GM21717 (cell line): Measurements from ENCODE around the gene CH25H.

ENCODE experiments used
- ATAC-seq: cut with Tn5 transposase; IDR thresholded peaks from one replicate; pipeline ENCODE4 v1.9.1; 2021; ENCODE audit warnings: mild to moderate bottlenecking, moderate library complexity; ENCODE audit not compliant: unreplicated experiment

Gene CH25H

DNA sequence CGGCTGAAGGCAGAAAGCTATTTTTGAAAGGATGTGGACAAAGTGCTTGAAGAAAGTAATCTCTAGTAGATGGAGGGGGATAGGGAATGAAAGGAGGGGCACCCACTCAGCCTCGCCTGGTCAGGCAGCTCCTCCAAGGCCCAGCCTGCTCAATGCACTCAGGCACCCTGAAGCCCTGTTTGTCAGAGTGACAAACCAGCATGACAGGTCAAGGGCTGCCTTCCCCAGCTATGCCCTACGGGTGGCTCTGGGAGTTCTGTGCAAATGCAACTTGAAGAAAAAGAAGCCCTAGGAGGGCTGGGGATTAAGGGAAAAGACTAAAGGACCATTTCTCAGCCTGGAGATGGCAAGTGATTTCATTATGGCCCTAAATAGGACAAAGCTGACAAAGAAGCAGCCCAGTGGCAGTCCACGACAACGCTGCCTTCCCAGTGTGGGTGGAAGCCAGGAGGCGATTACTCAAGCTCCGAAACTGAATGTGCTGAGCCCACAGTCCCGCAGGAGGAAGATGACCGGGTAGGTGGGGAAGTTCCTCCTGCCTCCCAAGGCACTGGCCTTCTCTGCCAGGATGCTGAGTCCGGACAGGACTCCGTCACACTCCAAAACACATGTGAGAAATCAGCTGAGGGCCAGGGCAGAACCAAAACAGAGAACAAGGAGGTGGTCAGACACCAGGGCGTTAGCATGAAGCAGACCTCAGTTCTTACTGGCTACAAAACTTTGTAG lies 28.1 kb upstream of the CH25H start:
- no peak for ATAC-seq

DNA sequence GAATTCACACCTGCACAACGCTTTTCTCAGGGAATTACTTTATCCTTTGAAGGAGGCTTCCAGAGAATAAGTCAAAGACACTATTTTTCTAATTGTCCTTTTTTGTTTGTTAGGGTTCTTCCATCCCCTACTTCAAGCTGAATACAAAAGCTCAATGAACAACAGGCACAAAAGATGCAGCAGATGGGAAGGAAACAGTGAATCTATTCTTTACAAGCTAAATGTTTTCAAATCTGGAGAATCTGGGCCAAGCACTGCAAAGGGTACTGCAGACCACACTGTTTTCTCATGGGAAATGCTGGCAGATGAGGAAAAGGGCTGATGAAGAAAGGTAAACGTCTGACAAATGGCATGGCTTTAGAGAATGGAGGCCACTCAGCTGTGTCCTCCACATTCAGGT lies 25.9 kb upstream of the CH25H start:
- no peak for ATAC-seq

GRCh38 chr10:89228962-89229361 lies 21.8 kb upstream of the CH25H start:
- ATAC-seq = no peak

GRCh38 chr10:89228146-89228545 lies 21.0 kb upstream of the CH25H start:
- ATAC-seq = no peak

- no peak for ATAC-seq
These were observed 19.8 kb upstream of the CH25H start for GRCh38 chr10:89226891-89227290.

GRCh38 chr10:89224739-89225443 lies 17.8 kb upstream of the CH25H start:
- no peak for ATAC-seq

DNA sequence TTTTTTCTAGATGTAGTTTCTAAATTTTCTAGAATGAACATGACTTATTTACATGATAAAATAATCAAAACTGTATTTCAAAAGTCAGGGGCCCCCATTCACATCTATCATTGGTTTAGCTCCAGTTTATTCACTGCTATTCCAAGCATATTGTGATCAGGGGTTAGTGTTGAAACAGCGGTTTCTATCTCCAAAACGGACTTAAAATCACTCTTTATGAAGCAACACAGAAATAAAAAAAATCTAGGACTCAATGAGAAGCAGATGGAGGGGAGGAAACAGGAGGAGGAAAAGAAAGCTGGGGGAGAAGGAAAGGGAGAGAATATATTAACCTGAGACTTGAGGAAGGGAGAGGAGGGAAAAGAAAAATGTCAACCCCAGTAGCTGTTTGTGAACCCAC lies 14.8 kb upstream of the CH25H start:
- ATAC-seq = no peak

GRCh38 chr10:89219513-89220218 lies 12.5 kb upstream of the CH25H start:
- ATAC-seq = no peak

- ATAC-seq = no peak
These were observed 10.2 kb upstream of the CH25H start for GRCh38 chr10:89217057-89217990.

DNA sequence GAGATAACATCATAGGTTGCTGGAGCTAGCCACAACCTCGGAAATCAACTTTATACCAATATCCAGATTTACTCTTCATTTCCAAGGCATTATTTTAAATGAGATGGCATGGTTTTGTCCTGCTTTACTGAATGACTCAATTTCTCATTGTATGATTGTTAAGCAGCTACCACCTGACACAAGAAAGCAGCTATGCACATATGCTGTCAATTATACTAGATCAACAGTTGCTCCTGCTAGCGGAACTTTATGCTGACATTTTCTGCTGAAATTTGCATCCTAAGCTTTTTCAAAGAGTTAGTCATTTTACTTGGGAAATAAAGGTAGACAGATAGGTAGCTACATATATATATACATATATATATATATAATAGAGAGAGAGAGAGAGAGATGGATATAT lies 8.9 kb upstream of the CH25H start:
- no peak for ATAC-seq

GRCh38 chr10:89215511-89215910 lies 8.4 kb upstream of the CH25H start:
- no peak for ATAC-seq

DNA sequence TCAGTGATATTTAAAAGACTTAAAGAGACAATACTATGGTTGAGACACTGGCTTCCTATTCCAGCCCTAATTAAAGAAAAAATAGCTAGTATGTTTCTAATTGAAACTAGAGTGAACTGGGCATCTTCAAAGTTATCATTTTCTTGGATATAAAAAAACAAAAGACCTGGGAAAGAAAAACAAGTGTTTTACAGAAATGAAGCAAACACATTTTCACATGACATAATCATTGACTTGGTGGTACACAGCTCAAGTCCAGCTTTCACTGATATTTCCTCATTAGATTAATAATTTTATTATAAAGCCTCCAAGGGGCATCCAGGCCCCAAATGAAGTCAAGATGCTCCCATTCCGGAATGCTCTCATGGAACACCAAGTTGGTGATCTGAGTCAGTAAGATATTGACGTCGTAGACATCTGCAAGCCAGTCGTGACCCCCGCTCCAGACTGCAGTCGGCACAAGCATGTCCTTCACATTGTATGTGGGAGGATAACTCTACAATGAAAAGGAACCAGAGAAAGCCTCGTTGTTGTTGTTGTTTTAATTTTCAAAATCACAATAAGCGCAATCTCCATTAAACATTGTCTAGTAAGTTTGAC lies 7.5 kb upstream of the CH25H start:
- no peak for ATAC-seq

DNA sequence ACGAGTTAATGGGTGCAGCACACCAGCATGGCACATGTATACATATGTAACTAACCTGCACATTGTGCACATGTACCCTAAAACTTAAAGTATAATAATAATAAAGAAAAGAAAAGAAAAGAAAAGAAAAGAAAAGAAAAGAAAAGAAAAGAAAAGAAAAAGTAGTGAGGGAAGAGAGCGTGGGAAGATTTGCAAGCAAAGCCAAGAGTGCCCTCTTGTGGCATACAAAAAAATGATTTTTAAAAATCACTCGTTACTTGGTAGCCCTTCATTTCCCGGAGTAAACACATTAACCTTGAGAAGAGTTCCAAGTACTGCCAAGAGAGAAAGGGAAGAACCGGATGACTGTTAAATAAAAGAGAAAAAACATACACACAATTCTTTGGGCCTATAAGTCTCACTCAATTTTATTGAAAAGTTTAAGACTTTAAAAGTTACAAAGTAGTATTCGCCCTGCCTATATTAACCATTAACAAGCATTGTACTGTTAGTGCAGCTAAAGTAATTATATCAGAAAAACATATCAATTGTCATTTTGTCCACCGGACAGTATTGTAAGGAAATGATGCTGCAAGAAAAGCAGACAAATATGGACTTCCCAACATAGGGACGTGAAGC lies 6.2 kb upstream of the CH25H start:
- ATAC-seq = no peak

DNA sequence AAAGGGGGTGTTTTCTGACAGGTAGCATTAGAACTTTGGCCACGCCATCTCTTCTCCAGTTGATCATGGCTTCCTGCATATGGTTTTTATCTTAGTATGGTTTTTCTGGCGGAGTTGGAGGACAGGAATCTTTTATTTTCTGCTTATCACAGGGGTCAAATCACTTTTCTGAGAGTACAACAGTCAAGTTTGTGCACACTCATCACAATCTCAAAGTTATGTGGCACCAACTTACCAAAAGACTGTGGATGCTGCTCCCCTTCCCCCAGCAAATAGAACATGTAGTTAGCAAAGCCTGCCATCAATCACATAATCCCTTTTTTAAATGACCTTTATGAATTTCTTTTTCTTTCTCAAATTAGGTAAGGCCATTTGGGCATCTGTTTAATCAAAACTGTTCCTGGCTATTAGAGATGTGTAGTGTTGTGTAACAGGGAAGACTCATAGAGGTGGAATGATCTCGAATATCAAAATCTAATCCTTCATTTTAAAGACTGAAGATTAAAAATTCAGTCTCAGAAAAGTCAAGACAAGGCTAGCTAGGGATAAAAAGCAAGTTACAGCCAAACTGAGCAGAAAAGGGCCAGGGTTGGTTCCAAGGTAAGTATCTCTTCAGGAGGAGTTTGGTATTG lies 3.8 kb upstream of the CH25H start:
- no peak for ATAC-seq

GRCh38 chr10:89209718-89210117 lies 2.6 kb upstream of the CH25H start:
- ATAC-seq = no peak

DNA sequence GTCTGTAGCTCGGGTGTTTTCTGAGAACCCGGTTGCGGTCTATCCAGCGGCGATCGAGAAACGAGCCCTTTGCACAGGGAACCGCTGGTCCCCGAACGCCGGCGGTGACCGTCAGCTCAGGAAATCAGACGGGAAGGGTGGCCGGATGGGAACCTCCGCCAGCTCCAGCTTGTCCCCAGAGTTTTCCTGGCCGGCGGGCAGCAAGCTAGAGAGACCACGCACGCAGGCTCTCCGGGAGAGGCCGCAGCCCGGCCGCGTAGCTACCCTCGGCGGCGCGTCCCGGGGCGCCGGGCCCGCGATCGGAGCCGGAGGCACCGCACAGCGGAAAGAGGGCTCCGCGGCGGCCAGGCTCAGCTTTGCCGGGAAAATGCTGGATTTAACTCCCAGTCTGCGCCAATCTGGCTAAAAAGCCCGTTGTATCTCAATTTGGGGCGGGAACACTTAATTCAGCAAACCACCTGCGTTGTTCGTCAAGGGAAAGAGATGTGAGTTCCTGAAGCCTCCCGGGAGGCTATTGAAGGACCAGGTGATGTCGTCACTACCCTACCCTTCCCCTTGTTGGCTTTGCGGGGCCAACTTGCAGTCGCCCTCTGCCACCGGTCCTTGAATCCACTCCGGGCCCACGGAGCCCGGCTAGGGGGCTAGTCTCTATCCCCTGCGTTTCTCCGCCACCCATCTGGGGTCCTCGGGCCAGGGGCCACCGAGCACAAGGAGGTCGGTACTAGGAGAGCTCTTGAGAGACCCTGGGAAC lies 859 bp upstream of the CH25H start:
- ATAC-seq = no peak

- ATAC-seq = no peak
These were observed 526 bp downstream of the CH25H start for GRCh38 chr10:89206402-89207180.

- no peak for ATAC-seq
These were observed 2.4 kb downstream of the CH25H start for GRCh38 chr10:89204621-89205185.
